ENCODE results near the gene ANGPTL4.

- no peak for TF ChIP-seq CTCF (IDR thresholded peaks at IDR 0.05; ENCODE audit: low read length)
- TF ChIP-seq EZH2 (optimal IDR thresholded peaks at IDR 0.05; ENCODE audit: low read depth, low read length), result no peak
- TF ChIP-seq EZH2phosphoT487 (IDR thresholded peaks at IDR 0.05; ENCODE audit: low read length), result no peak
Observed at GRCh38 chr19:8404391-8405151, 40.6 kb downstream of the ANGPTL4 start.
